ENCODE measurements around the gene BCL11B. TPM values are rescaled to one million over a fixed set of nuclear protein-coding genes. Genes with fewer than 3 reads are reported as not detected.

BCL11B gene
- under 0.01 TPM in 2 replicates for total RNA-seq

GRCh38 chr14:99271951-99272631 is at the start of gene BCL11B:
Gene BCL11B (minus strand): TSS chr14:99272197. CDS start chr14:99271218, 979 bp downstream.

Other genes starting within 250 kb of the BCL11B start
- 44.0 and 53.7 TPM in 2 replicates for gene SETD3, start 208.7 kb upstream of the BCL11B start, total RNA-seq
- 23.5 and 53.7 TPM in 2 replicates for gene CCNK, start 209.2 kb upstream of the BCL11B start, total RNA-seq